Heart right ventricle (tissue), 16 donors: ENCODE results near the gene JAKMIP3. TPM values are rescaled to one million over a fixed set of nuclear protein-coding genes. Genes with fewer than 3 reads are reported as not detected.
"Not testable (repeated sequence)": the region's sequence is repeated elsewhere in the genome, so short reads cannot be mapped to it uniquely, and the experiment has no call there.

ENCODE experiments used
- ATAC-seq, 8 donors: fragments of 200-7000 bp; cut with Tn5 transposase; one replicate each; pipeline ENCODE4 v1.9.1; 2020; ENCODE audit warnings: mild to moderate bottlenecking in 8 of 8, moderate library complexity in 8 of 8, moderate number of reproducible peaks in 1 of 8
- DNase-seq, 2 donors: peaks; one replicate each; pipeline ENCODE4 v3.0.0-alpha.2; 2020
- H3K27ac ChIP-seq, 10 donors: fragments of 200-600 bp; sonication (generic) in 2 of 10; one replicate each; pipeline versions ENCODE4 v1.5.0 to v1.8.0; 2020 to 2022; ENCODE audit warnings: mild to moderate bottlenecking in 3 of 10
- H3K27me3 ChIP-seq, 7 donors: fragments of 200-600 bp; one replicate each; pipeline ENCODE4 v1.8.0; 2021 to 2022; ENCODE audit warnings: mild to moderate bottlenecking in 2 of 7
- H3K36me3 ChIP-seq, 9 donors: fragments of 200-600 bp; sonication (generic) in 1 of 9; one replicate each; pipeline versions ENCODE4 v1.5.0 to v1.8.0; 2020 to 2022; ENCODE audit warnings: mild to moderate bottlenecking in 2 of 9
- H3K4me1 ChIP-seq, 9 donors: fragments of 200-600 bp; sonication (generic) in 1 of 9; one replicate each; pipeline versions ENCODE4 v1.5.0 to v1.8.0; 2020 to 2022; ENCODE audit warnings: mild to moderate bottlenecking in 4 of 9
- H3K4me3 ChIP-seq, 10 donors: fragments of 200-600 bp; sonication (generic) in 2 of 10; one replicate each; pipeline versions ENCODE4 v1.5.0 to v1.8.0; 2020 to 2022; ENCODE audit warnings: mild to moderate bottlenecking in 7 of 10, moderate library complexity in 2 of 10
- H3K9me3 ChIP-seq, 11 donors: fragments of 200-600 bp in 10 of 11; sonication (generic) in 2 of 11; one replicate each; pipeline versions ENCODE4 v1.5.0 to v1.8.0; 2013 to 2022; ENCODE audit warnings: mild to moderate bottlenecking in 2 of 11, control low read depth in 1 of 11, moderate library complexity in 1 of 11
- CTCF ChIP-seq, 9 donors: fragments of 200-600 bp; sonication (generic) in 2 of 9; IDR thresholded peaks; one replicate each; pipeline versions ENCODE4 v1.5.0 to v1.8.0; 2021 to 2022; ENCODE audit warnings: antibody characterized with exemption in 9 of 9, mild to moderate bottlenecking in 5 of 9, moderate library complexity in 1 of 9
- WGBS, 2 donors: extraction: QIAGEN DNeasy Blood & Tissue Kit; methylation state at CpG; one replicate each; pipeline ENCODE4 v1.1.7; 2013; ENCODE audit warnings: inconsistent platforms in 1 of 2; 5-methylcytosine and 5-hydroxymethylcytosine counted together
- intact Hi-C, 10 donors: fragments of 100-400 bp; cut with DNase I; formaldehyde crosslinking; loops; one replicate each; pipeline versions ENCODE4 v1.11.1 to v1.14.2; 2022
- polyA plus RNA-seq, 2 donors: library from polyadenylated mRNA; stranded (reverse); fragments of 200-250 nt; gene quantifications; one replicate each; pipeline ENCODE4 v1.2.3, GENCODE V29; 2013
- total RNA-seq, 10 donors: library from RNA; stranded (reverse); fragmentation: NEBNext Ultra II Directional in 3 of 10; extraction: Animal tissue kit (Norgen Biotek cat#: 25700) in 3 of 10; gene quantifications; one replicate each; pipeline versions ENCODE4 v1.2.1 to v1.2.4, GENCODE V29; 2021 to 2023
- donor health status: Arrhythmogenic right ventricular cardiomyopathy.
- donor health status: ischemic (EF 13 %, LVEDD 7.1; RV severe dilation, severe dysfunction).
- donor health status: healthy with polysubstance abuse.
- donor health status: DM: no; HTN: yes; CAD: no.
- donor health status: DM: no; HTN: no; CAD: no.
- donor health status: ischemic (EF 25% LVEDD 6.9; RV normal size, moderate dysfunction).
- donor health status: ischemic (EF 25% LVEDD 5.7; RV mildly dilated, moderate dysfunction).
- donor health status: healthy.
- donor health status: DM: yes; HTN: yes; CAD: no.
- donor health status: Ischemic cardiomyopathy.
- donor health status: ischemic (EF 35%, LVEDD 5.7; RV mildly dilated, moderate dysfunction).
- donor health status: nonischemic (EF 11% LVEDD 7.7; RV severe dilation, severe dysfunction).
- donor health status: DM: yes; HTN: yes; CAD: no.
- donor health status: PGD.
- donor health status: ischemic (EF 29% LVEDD 5.4; RV normal size, mild dysfunction).
- donor health status: nonischemic (EF 23%, LVEDD 6.1; RV moderate dilation, normal function).

The JAKMIP3 gene
- total and polyA plus RNA-seq, 12 donors = 0.04 to 2.7 (median 1.8) TPM

GRCh38 chr10:132075909-132076577 is 10.3 kb downstream of the JAKMIP3 start:
- intact Hi-C loops = no loop called here
- WGBS, 2 donors = 78 to 81% methylated on average over 17 of the region's 17 CpGs
- H3K36me3 ChIP-seq = no peaks in the 10 kb centered on the region
- H3K4me1 ChIP-seq = no peaks in the 10 kb centered on the region
- ATAC-seq = no peak
- peaks cover 0 to 23% (median 11%) of the 10 kb centered on the region in 11 donors for H3K9me3 ChIP-seq
- no peak overlapping the region for H3K4me3 ChIP-seq
- no peaks in the 10 kb centered on the region for H3K27me3 ChIP-seq
- TF ChIP-seq CTCF (IDR thresholded peaks at IDR 0.05) = no peak
- no peak overlapping the region for H3K27ac ChIP-seq
- no peak for DNase-seq

- Histone ChIP-seq H3K27ac (no peak overlapping the region), H3K4me3 (no peak overlapping the region), H3K36me3 (no peaks in the 10 kb centered on the region), H3K9me3 (peaks cover 0 to 23% (median 11%) of the 10 kb centered on the region in 11 donors), H3K27me3 (no peaks in the 10 kb centered on the region), H3K4me1 (no peaks in the 10 kb centered on the region)
- intact Hi-C loops = no loop called here
- DNase-seq = no peak
- WGBS, 2 donors = 88 to 89% methylated on average over 19 of the region's 19 CpGs
- no peak for TF ChIP-seq CTCF (IDR thresholded peaks at IDR 0.05)
- peak in 1 of 8 donors; percentile 48 for ATAC-seq
Observed at GRCh38 chr10:132076578-132077081, 10.9 kb downstream of the JAKMIP3 start.

GRCh38 chr10:132077091-132077490 is 11.3 kb downstream of the JAKMIP3 start:
- peaks cover 0 to 20% (median 11%) of the 10 kb centered on the region in 11 donors for H3K9me3 ChIP-seq
- WGBS, 2 donors = 72 to 75% methylated on average over 9 of the region's 9 CpGs
- TF ChIP-seq CTCF (IDR thresholded peaks at IDR 0.05) = no peak
- intact Hi-C loops = no loop called here
- DNase-seq = no peak
- ATAC-seq = no peak
- no peak overlapping the region for H3K4me3 ChIP-seq
- no peaks in the 10 kb centered on the region for H3K4me1 ChIP-seq
- no peaks in the 10 kb centered on the region for H3K27me3 ChIP-seq
- H3K27ac ChIP-seq = no peak overlapping the region
- no peaks in the 10 kb centered on the region for H3K36me3 ChIP-seq

- Histone ChIP-seq H3K9me3 (peaks cover 0 to 10% (median 4%) of the 10 kb centered on the region in 11 donors), H3K27me3 (no peaks in the 10 kb centered on the region), H3K4me1 (no peaks in the 10 kb centered on the region), H3K4me3 (no peak overlapping the region), H3K27ac (no peak overlapping the region), H3K36me3 (no peaks in the 10 kb centered on the region)
- 66 to 67% methylated on average over 28 to 30 of the region's 30 CpGs for WGBS, 2 donors
- ATAC-seq (peak in 6 of 8 donors; percentile 7 to 88 (median 49)), DNase-seq (no peak)
- no peak for TF ChIP-seq CTCF (IDR thresholded peaks at IDR 0.05)
- intact Hi-C loops = no loop called here
Observed at GRCh38 chr10:132078746-132079345, 13.1 kb downstream of the JAKMIP3 start.

- H3K36me3 ChIP-seq, H3K9me3 ChIP-seq, H3K4me1 ChIP-seq, H3K27me3 ChIP-seq, DNase-seq, H3K27ac ChIP-seq, intact Hi-C loops, H3K4me3 ChIP-seq: not testable (repeated sequence)
- WGBS, 2 donors = 80 to 85% methylated on average over 2 of the region's 2 CpGs
- peak in 1 of 8 donors; percentile 55 for ATAC-seq
Observed at GRCh38 chr10:132084384-132084783, 18.6 kb downstream of the JAKMIP3 start.

- DNase-seq, intact Hi-C loops, H3K27ac ChIP-seq, H3K36me3 ChIP-seq, ATAC-seq, H3K9me3 ChIP-seq, H3K27me3 ChIP-seq, H3K4me3 ChIP-seq: not testable (repeated sequence)
- WGBS, 2 donors = 90% methylated on average over 10 of the region's 10 CpGs
- H3K4me1 ChIP-seq = peaks cover 0 to 11% (median 0%) of the 10 kb centered on the region in 9 donors
Observed at GRCh38 chr10:132093236-132093635, 27.5 kb downstream of the JAKMIP3 start.
